Lung (tissue), 12 donors: ENCODE results near the gene ADAP1. TPM values are rescaled to one million over a fixed set of nuclear protein-coding genes. Genes with fewer than 3 reads are reported as not detected.
A peak's percentile ranks its signal among the peaks of the same experiment; 100 is the strongest.

ENCODE experiments used
- ATAC-seq: fragments of 200-7000 bp; cut with Tn5 transposase; one replicate; pipeline ENCODE4 v1.9.1; 2020; ENCODE audit warnings: moderate number of reproducible peaks; ENCODE audit not compliant: insufficient read depth, low FRiP score
- DNase-seq, 3 donors: peaks; one replicate each; pipeline ENCODE4 v3.0.0-alpha.2; 2013 to 2017
- H3K27ac ChIP-seq, 2 donors: one replicate each; pipeline ENCODE4 v1.5.1; 2013; ENCODE audit warnings: mild to moderate bottlenecking in 2 of 2, moderate library complexity in 2 of 2, control low read depth in 1 of 2, inconsistent platforms in 1 of 2, low read depth in 1 of 2, low read length in 1 of 2
- H3K27me3 ChIP-seq, 3 donors: one replicate each; pipeline ENCODE4 v1.5.1; 2013; ENCODE audit warnings: low read length in 2 of 3; ENCODE audit not compliant: control insufficient read depth in 3 of 3, insufficient read depth in 3 of 3
- H3K36me3 ChIP-seq, 4 donors: one replicate each; pipeline ENCODE4 v1.5.1; 2013; ENCODE audit warnings: low read length in 4 of 4, mild to moderate bottlenecking in 1 of 4, moderate library complexity in 1 of 4; ENCODE audit not compliant: control insufficient read depth in 4 of 4, insufficient read depth in 4 of 4
- H3K4me1 ChIP-seq, 5 donors: one replicate each; pipeline ENCODE4 v1.5.1; 2013; ENCODE audit warnings: low read length in 5 of 5, mild to moderate bottlenecking in 2 of 5, moderate library complexity in 1 of 5; ENCODE audit not compliant: control insufficient read depth in 5 of 5, insufficient read depth in 5 of 5
- H3K4me3 ChIP-seq: one replicate; pipeline ENCODE4 v1.5.1; 2013; ENCODE audit warnings: mild to moderate bottlenecking, control low read depth, moderate library complexity
- H3K9ac ChIP-seq, 2 donors: one replicate each; pipeline ENCODE4 v1.5.1; 2013; ENCODE audit warnings: low read length in 2 of 2, control low read depth in 1 of 2; ENCODE audit not compliant: insufficient read depth in 1 of 2
- H3K9me3 ChIP-seq, 4 donors: one replicate each; pipeline ENCODE4 v1.5.1; 2013; ENCODE audit warnings: low read length in 3 of 4, mild to moderate bottlenecking in 1 of 4, moderate library complexity in 1 of 4; ENCODE audit not compliant: control insufficient read depth in 4 of 4, insufficient read depth in 3 of 4
- whole genome bisulfite sequencing, 2 donors: extraction: QIAGEN DNeasy Blood & Tissue Kit; methylation state at CpG; one replicate each; pipeline ENCODE4 v1.1.7; 2013; 5-methylcytosine and 5-hydroxymethylcytosine counted together
- polyA plus RNA-seq, 2 donors: library from polyadenylated mRNA; stranded (reverse); fragments of 200-250 nt; gene quantifications; one replicate each; pipeline ENCODE4 v1.2.1, GENCODE V29; 2013
- total RNA-seq, 2 donors: library from RNA; depleted of rRNA in 1 of 2; stranded (reverse); fragments of >200 nt in 1 of 2; gene quantifications; one replicate each; pipeline ENCODE4 v1.2.1, GENCODE V29; 2014 to 2021
- TF ChIP-seq, protein P1 (sequence below): IDR thresholded peaks from 2 replicates; pipeline ENCODE4 v1.5.1; 2012; ENCODE audit warnings: mild to moderate bottlenecking; ENCODE audit errors: control extremely low read depth, extremely low read depth
- donor health status: control.
- donor health status: control.
- donor health status: Bipolar disorder and iron deficiency.
- donor health status: healthy.
- donor health status: DM: yes; HTN: yes; CAD: no.

Gene ADAP1
- total and polyA plus RNA-seq, 4 donors: 11.5 to 39.0 (median 32.6) TPM

GRCh38 chr7:922334-923107, 32.0 kb downstream of the ADAP1 start:
- no peak overlapping the region for H3K4me3 ChIP-seq
- WGBS, 2 donors: 52 to 57% methylated on average over 29 of the region's 29 CpGs
- H3K27ac ChIP-seq: peak overlapping the region in 1 of 2 donors; percentile 18
- H3K4me1 ChIP-seq: peaks cover 0 to 18% (median 3%) of the 10 kb centered on the region in 5 donors
- ATAC-seq: no peak
- H3K36me3 ChIP-seq: no peaks in the 10 kb centered on the region
- no peak overlapping the region for H3K9ac ChIP-seq
- TF ChIP-seq, protein P1, sequence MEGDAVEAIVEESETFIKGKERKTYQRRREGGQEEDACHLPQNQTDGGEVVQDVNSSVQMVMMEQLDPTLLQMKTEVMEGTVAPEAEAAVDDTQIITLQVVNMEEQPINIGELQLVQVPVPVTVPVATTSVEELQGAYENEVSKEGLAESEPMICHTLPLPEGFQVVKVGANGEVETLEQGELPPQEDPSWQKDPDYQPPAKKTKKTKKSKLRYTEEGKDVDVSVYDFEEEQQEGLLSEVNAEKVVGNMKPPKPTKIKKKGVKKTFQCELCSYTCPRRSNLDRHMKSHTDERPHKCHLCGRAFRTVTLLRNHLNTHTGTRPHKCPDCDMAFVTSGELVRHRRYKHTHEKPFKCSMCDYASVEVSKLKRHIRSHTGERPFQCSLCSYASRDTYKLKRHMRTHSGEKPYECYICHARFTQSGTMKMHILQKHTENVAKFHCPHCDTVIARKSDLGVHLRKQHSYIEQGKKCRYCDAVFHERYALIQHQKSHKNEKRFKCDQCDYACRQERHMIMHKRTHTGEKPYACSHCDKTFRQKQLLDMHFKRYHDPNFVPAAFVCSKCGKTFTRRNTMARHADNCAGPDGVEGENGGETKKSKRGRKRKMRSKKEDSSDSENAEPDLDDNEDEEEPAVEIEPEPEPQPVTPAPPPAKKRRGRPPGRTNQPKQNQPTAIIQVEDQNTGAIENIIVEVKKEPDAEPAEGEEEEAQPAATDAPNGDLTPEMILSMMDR: no peak
- no peak for DNase-seq
- no peaks in the 10 kb centered on the region for H3K27me3 ChIP-seq
- H3K9me3 ChIP-seq: no peaks in the 10 kb centered on the region

- Histone ChIP-seq H3K9me3 (no peaks in the 10 kb centered on the region), H3K27ac (no peak overlapping the region), H3K36me3 (no peaks in the 10 kb centered on the region), H3K27me3 (no peaks in the 10 kb centered on the region), H3K4me3 (no peak overlapping the region), H3K9ac (no peak overlapping the region), H3K4me1 (peaks cover 0 to 18% (median 3%) of the 10 kb centered on the region in 5 donors)
- 60 to 62% methylated on average over 36 of the region's 36 CpGs for WGBS, 2 donors
- DNase-seq: no peak
- TF ChIP-seq, protein P1: no peak
- ATAC-seq: no peak
Observed at GRCh38 chr7:921581-922333, 32.7 kb downstream of the ADAP1 start.

GRCh38 chr7:921071-921461, 33.4 kb downstream of the ADAP1 start:
- no peaks in the 10 kb centered on the region for H3K27me3 ChIP-seq
- H3K9me3 ChIP-seq: no peaks in the 10 kb centered on the region
- ATAC-seq (no peak), DNase-seq (no peak)
- no peak overlapping the region for H3K4me3 ChIP-seq
- H3K4me1 ChIP-seq: peaks cover 0 to 18% (median 3%) of the 10 kb centered on the region in 5 donors
- no peaks in the 10 kb centered on the region for H3K36me3 ChIP-seq
- TF ChIP-seq, protein P1: no peak
- WGBS, 2 donors: 96% methylated on average over 15 of the region's 15 CpGs
- no peak overlapping the region for H3K27ac ChIP-seq
- no peak overlapping the region for H3K9ac ChIP-seq
